ENCODE measurements around the gene MMAB. TPM values are rescaled to one million over a fixed set of nuclear protein-coding genes. Genes with fewer than 3 reads are reported as not detected.

MMAB gene
- total RNA-seq, 1 experiment from 2014 or later = 24.3 TPM

DNA sequence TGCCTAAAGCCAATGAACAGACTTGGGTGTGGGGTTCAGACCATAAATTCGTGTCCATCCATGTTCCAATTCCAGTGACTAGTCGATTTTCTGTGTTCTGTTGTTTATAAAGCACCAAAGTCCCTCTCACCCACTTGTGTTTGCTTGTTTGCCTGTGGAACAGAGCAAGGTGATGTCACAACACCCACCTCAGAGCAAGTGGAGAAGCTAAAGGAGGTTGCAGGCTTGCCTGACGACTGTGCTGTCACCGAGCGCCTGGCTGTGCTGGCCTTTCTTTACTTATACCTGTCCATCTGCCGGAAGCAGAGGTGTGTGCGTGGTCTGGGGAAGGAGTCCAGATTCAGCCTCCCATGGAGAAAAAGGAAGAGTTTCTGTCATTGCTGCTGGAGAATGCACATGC, 6.3 kb upstream of the MMAB start:
- H3K27me3 Mint-ChIP-seq (ENCODE audit: low read depth) = no peaks in the 10 kb centered on the region
- H3K4me1 ChIP-seq (ENCODE audit: insufficient read depth, low read length) = 0 out of 2 replicates have a peak, but pooled peaks cover 2% of the 10 kb centered on the region
- no peaks in the 10 kb centered on the region for H3K9me3 ChIP-seq (ENCODE audit: control insufficient read depth, low read depth, low read length)
- no peak overlapping the region for H4K8ac ChIP-seq (replicated peaks; ENCODE audit: insufficient read length, low read depth, low read length)
- H3K56ac ChIP-seq (ENCODE audit: insufficient read length, low read depth, low read length) = no peak overlapping the region
- H2AK5ac ChIP-seq (ENCODE audit: insufficient read length, low read length) = no peak overlapping the region
- H3K23me2 ChIP-seq (ENCODE audit: insufficient read length, low read depth, low read length, poor library complexity, severe bottlenecking) = no peaks in the 10 kb centered on the region
- no peak overlapping the region for H2BK5ac ChIP-seq (ENCODE audit: insufficient read length, low read length)
- H3K27ac ChIP-seq (ENCODE audit: insufficient read length, low read depth, low read length) = no peak overlapping the region
- H3K4me3 Mint-ChIP-seq = no peak overlapping the region
- WGBS (ENCODE audit: extremely low coverage, insufficient read length, low lambda C conversion rate) = no CpG with 5 or more reads among the region's 7 CpGs
- no peaks in the 10 kb centered on the region for H4K20me1 ChIP-seq (ENCODE audit: control insufficient read depth, insufficient read depth, insufficient read length)
- no peak overlapping the region for H4K5ac ChIP-seq (ENCODE audit: insufficient read length, low read depth, low read length)
- H3K9me3 Mint-ChIP-seq = no peaks in the 10 kb centered on the region
- no peak overlapping the region for H4K91ac ChIP-seq (ENCODE audit: insufficient read length, low read depth, low read length)
- H3K18ac ChIP-seq (ENCODE audit: insufficient read length, low read depth, low read length) = no peak overlapping the region
- no peak overlapping the region for H3K4me2 ChIP-seq (ENCODE audit: insufficient read depth, insufficient read length, low read length)
- no peaks in the 10 kb centered on the region for H3K79me1 ChIP-seq (ENCODE audit: insufficient read depth, low read depth, low read length, poor library complexity, severe bottlenecking)
- peaks cover 4 to 5% of the 10 kb centered on the region in 2 experiments for H3K4me1 Mint-ChIP-seq
- H3K14ac ChIP-seq (ENCODE audit: insufficient read depth, low read length) = no peak overlapping the region
- H3K23ac ChIP-seq (ENCODE audit: insufficient read length, low read depth, low read length) = no peak overlapping the region
- H3K36me3 Mint-ChIP-seq (ENCODE audit: insufficient read depth in 1 of 3, low read depth in 3 of 3) = peaks cover 7 to 68% (median 63%) of the 10 kb centered on the region in 3 experiments; a peak in 6 of 7 replicates
- no peaks in the 10 kb centered on the region for H3K79me2 ChIP-seq (ENCODE audit: insufficient read depth, low read length)
- TF ChIP-seq, protein P1, sequence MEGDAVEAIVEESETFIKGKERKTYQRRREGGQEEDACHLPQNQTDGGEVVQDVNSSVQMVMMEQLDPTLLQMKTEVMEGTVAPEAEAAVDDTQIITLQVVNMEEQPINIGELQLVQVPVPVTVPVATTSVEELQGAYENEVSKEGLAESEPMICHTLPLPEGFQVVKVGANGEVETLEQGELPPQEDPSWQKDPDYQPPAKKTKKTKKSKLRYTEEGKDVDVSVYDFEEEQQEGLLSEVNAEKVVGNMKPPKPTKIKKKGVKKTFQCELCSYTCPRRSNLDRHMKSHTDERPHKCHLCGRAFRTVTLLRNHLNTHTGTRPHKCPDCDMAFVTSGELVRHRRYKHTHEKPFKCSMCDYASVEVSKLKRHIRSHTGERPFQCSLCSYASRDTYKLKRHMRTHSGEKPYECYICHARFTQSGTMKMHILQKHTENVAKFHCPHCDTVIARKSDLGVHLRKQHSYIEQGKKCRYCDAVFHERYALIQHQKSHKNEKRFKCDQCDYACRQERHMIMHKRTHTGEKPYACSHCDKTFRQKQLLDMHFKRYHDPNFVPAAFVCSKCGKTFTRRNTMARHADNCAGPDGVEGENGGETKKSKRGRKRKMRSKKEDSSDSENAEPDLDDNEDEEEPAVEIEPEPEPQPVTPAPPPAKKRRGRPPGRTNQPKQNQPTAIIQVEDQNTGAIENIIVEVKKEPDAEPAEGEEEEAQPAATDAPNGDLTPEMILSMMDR (conservative IDR thresholded peaks at IDR 0.05) = no peak
- no peak overlapping the region for H3K27ac Mint-ChIP-seq
- H3K4ac ChIP-seq (ENCODE audit: low read depth, low read length) = no peak overlapping the region
- H3K9ac ChIP-seq (ENCODE audit: extremely low read depth, insufficient read length, low read length) = no peak overlapping the region
- H2BK15ac ChIP-seq (ENCODE audit: low read depth, low read length) = no peak overlapping the region
- no peak overlapping the region for H3T11ph ChIP-seq (ENCODE audit: low read length)
- DNase-seq = no peak
- H2BK20ac ChIP-seq (ENCODE audit: low read depth, low read length, poor library complexity, severe bottlenecking) = no peak overlapping the region
- H2AFZ ChIP-seq (ENCODE audit: low read length) = no peak overlapping the region
- H2BK12ac ChIP-seq (ENCODE audit: insufficient read length, low read depth, low read length) = no peak overlapping the region
- H3K27me3 ChIP-seq (ENCODE audit: insufficient read depth, low read length) = no peaks in the 10 kb centered on the region
- H2BK120ac ChIP-seq (ENCODE audit: low read depth, low read length, poor library complexity, severe bottlenecking) = no peak overlapping the region
